D721Med (cell line): ENCODE measurements around the gene INHA.

Experiments used
- DNase-seq: peaks from one replicate; pipeline ENCODE4 v3.0.0; 2011; ENCODE audit warnings: low spot score; ENCODE audit not compliant: insufficient read length
- FAIRE-seq: peaks from 2 replicates; lab custom pipeline; 2011; peaks lifted over from hg19 to GRCh38; lab: Jason Lieb, UNC
- TF ChIP-seq, protein P1 (sequence below): IDR thresholded peaks from 2 replicates; pipeline ENCODE4 v1.5.1; 2012; ENCODE audit warnings: mild to moderate bottlenecking, control low read depth; ENCODE audit not compliant: insufficient read depth; ENCODE audit errors: missing control alignments

The INHA gene

DNA sequence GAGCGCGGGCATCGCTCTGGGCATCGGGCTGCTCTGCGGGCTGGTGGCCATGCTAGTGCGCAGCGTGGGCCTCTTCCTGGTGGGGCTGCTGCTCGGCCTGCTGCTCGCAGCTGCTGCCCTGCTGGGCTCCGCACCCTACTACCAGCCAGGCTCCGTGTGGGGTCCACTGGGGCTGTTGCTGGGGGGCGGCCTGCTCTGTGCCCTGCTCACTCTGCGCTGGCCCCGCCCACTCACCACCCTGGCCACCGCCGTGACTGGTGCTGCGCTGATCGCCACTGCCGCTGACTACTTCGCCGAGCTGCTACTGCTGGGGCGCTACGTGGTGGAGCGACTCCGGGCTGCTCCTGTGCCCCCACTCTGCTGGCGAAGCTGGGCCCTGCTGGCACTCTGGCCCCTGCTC lies 24.5 kb upstream of the INHA start:
- FAIRE-seq: no peak

DNA sequence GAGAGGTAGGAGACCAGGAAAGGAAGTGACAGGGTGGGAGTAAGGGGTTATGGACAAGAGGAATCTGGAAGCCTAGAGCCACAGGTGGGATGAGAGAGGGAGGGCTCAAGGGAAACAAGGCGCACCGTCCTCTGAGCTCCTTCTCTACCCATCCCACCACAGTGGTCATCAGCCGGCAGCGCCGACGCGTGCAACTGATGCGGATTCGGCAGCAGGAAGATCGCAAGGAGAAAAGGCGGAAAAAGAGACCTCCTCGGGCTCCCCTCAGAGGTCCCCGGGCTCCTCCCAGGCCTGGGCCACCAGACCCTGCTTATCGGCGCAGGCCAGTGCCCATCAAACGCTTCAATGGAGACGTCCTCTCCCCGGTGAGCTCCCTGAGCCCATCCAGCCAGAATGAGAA lies 23.1 kb upstream of the INHA start:
- TF ChIP-seq, protein P1, sequence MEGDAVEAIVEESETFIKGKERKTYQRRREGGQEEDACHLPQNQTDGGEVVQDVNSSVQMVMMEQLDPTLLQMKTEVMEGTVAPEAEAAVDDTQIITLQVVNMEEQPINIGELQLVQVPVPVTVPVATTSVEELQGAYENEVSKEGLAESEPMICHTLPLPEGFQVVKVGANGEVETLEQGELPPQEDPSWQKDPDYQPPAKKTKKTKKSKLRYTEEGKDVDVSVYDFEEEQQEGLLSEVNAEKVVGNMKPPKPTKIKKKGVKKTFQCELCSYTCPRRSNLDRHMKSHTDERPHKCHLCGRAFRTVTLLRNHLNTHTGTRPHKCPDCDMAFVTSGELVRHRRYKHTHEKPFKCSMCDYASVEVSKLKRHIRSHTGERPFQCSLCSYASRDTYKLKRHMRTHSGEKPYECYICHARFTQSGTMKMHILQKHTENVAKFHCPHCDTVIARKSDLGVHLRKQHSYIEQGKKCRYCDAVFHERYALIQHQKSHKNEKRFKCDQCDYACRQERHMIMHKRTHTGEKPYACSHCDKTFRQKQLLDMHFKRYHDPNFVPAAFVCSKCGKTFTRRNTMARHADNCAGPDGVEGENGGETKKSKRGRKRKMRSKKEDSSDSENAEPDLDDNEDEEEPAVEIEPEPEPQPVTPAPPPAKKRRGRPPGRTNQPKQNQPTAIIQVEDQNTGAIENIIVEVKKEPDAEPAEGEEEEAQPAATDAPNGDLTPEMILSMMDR: no peak
- DNase-seq (no peak), FAIRE-seq (no peak)

More for the DNA sequence above, 24.5 kb upstream of the INHA start:
- no peak for DNase-seq
- TF ChIP-seq, protein P1: no peak

DNA sequence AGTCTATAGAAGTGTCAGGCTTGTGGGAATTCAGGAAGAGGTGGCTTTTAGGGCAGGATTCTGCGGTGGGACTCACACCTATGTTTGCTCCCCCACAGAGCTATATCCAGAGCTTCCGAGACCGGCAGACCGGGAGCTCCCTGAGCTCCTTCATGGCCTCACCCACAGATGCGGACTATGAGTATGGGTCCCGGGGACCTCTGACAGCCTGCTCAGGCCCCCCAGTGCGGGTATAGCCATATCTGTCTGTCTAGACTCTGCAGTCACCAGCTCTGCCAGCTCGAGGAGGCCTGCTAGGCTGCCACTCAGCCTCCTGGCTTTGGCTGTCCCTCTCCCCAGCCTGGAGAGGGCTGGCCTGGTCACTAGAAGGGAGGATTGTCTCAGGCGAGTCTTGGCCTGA lies 22.5 kb upstream of the INHA start:
- FAIRE-seq: no peak
- DNase-seq: no peak
- TF ChIP-seq, protein P1: no peak

DNA sequence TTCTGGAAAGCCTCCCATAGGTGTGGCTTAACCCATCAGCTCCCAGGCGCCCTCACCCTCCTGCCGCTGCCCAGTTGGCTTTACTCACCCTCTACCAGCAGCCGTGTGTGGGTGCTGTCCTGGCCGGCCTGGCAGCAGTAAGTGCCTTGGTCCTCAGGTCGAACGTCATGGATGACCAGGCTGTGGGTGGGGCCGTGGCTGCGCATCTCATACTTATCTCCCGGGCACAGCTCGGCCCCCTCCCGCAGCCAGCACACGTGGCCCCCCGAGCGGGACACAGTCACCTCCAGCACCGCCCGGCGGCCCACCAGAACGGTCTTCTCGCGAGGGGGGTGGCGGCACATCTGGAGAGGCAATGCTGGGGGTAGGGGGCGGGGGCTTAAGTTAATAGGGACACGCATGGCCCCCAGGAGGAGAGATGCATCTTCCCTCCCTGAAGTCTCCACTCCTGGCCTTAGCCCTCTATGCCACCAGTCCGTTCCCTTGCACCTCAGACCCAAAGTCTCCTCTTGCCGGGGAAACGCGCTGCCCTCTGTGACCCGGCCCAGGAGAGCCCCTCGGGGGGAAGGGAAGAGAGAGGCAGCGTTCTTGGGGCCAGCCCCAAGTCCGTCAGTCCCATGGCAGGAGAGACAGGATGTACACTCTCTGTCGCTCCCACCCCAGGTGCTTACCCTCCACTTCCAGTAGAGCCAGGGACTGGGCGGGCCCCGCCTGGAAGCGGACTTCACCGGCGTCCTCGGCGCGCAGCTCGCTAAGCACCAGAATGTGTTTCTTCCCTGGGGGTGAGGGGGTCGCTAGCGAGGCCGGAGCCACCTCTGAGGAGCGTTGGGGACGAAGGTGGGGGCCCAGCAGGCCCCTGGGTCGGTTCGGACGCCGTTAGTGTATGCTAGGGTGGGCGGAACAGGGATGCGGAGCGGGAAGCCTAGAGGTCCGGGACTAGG lies 20.4 kb upstream of the INHA start:
- no peak for FAIRE-seq
- TF ChIP-seq, protein P1: no peak
- DNase-seq: no peak

DNA sequence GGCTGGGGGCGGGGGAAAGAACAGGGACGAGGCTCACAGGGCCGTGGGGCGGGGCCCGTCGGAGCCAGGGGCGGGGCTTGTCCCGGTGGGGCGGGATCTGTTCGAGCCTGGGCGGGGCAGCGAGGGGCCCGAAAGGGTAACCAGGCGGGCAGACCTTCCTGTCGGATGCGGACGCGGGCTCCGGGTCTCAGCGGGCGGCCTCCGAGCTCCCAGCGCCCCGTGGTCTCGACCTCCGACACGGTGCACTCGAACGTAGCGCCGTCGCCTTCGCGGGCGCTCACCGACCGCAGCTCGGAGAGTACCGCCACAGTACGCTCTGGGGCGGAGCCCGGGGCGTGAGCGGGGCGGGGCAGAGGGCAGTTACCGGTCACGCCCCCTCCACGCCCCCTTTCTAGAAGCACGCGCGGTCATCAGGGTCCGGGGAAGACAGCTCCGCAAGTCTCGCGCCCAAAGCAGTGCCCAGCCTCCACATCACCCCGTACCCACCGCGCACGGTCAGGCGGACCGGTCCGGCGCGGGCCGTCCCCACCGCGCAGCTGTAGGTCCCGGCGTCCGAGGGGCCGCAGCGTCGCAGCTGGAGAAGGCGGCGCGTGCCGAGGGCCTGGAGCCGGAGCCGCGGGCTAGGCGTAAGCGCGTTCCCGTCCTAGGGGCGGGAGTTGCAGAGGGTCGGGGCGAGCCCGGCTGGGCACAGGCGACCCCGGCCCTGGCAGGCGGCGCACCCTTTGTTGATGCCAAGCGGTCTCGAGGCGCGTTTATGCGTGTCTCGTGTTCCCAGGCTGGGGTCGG lies 19.5 kb upstream of the INHA start:
- TF ChIP-seq, protein P1: no peak
- peak; percentile 97 for DNase-seq
- no peak for FAIRE-seq

DNA sequence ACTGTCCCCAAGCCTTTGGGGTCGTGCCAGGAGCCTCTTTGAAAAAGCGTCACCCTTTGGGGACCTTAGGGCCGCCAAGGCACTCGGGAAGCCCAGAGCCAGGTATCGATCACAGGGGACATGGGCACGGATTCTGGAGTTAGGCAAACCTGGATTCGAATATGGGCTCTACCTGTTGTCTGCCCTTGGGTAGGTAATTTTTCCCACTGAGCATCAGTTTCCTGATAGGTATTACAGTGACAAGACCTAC lies 19.0 kb upstream of the INHA start:
- FAIRE-seq (no peak), DNase-seq (no peak)
- TF ChIP-seq, protein P1: no peak
